HG03066 (cell line): ENCODE data around the gene ODF2.
"Not testable (repeated sequence)": the region's sequence is repeated elsewhere in the genome, so short reads cannot be mapped to it uniquely, and the experiment has no call there.

ENCODE experiments used
- ATAC-seq: cut with Tn5 transposase; IDR thresholded peaks from one replicate; pipeline ENCODE4 v1.9.1; 2021; ENCODE audit warnings: low read depth; ENCODE audit not compliant: unreplicated experiment

ODF2 gene

GRCh38 chr9:128479262-128479661, 23.5 kb downstream of the ODF2 start:
- ATAC-seq: no peak

GRCh38 chr9:128481561-128481960, 25.8 kb downstream of the ODF2 start:
- no peak for ATAC-seq

GRCh38 chr9:128482186-128482585, 26.4 kb downstream of the ODF2 start:
- no peak for ATAC-seq

GRCh38 chr9:128484686-128485413, 29.0 kb downstream of the ODF2 start:
- no peak for ATAC-seq

DNA sequence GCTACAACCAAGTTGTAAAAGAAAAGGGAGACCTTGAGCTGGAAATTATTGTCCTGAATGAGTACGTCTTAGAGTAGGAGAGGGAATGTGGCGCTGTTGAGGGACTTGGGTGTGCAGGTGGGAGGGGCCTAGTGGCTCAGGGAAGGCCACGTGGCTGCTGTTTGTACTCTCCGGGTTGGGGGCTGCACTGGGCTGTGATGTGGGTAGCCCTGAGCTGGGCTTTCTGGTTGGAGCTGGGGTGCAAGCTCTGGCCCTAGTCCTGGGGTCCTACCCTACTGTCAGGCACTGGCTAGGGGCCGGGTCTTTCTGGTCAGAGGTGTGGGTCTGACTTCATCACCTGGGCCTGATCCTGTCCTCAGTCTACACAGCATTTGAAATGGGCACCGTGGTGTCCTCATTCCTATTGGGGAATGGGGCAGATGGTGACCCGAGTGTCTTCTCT, 29.6 kb downstream of the ODF2 start:
- no peak for ATAC-seq

DNA sequence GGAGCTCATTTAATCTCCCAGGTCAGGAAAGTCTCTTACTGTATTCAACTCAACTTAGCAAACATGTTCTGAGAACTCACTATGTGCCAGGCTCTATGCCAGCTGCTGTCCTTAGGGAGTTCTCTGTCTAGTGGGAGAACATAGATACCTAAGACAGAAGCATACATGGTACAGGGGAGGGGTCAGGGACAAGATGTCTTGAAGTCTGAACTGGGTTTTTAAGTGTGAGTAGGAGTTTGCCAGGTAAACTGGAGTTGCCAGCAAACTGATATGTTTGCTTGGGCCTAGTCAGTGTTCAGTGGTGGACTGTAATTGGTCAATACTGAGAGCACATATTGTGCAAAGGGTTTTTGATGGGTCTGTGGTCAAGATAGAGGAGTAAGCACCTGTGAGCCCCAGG, 30.4 kb downstream of the ODF2 start:
- ATAC-seq: no peak

DNA sequence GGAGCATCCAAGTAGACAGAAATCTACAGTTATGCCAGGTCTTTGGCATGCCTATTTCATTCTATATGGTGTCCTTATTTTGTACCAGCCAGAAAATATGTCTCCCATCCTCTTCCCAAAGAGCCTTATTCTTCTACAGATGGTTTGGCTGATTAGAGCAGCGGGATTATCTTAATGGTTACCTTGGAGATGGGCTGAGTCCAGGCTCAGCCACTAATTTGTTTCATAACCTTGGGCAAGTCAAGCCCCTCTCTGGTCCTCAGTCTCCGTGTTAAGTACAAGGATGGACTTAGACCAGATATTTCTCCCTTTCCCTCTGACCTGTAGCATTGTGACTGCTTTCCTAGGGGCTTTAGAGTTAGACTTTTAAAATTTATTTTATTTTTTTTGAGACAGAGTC, 37.6 kb downstream of the ODF2 start:
- no peak for ATAC-seq

GRCh38 chr9:128494108-128494745, 38.4 kb downstream of the ODF2 start:
- ATAC-seq: no peak

DNA sequence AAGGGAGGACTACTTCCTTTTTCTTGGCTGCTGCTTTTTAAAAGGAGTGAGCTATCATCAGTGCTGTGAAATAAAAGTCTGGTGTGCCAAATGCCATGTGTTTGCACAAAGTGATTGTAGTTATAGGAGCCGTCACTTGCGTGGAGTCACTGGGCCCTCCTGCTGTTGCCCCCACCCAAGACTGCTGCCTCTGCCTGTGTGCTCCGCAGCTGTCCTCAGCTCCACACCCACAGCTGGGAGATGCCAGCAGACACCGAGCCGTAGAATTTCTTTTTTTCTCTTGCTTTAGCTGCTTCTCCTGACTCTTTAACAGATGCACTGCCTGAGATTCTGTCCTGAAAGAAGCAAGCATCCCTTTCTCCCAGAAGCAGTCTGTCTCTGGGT, 38.9 kb downstream of the ODF2 start:
- no peak for ATAC-seq

DNA sequence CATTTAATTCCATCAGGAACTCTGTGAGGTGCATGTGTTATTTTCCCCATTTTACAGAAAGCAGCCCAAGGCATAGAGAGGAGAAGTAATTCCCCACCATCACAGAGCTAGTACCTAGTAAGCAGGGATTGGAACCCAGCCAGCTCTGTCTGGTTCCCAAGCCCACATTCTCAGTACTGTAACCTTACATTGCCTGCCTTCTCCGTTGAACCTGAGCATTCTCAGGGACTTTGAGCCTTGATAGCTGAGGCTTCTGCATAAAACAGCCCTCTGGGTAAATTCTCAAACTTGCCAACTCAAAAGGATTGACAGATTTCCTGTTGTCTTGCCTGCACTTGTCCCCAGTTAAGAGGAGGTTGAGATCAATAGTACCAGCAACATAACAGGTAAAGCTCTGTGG, 39.5 kb downstream of the ODF2 start:
- no peak for ATAC-seq

- no peak for ATAC-seq
Observed at GRCh38 chr9:128495804-128496417, 40.1 kb downstream of the ODF2 start.

GRCh38 chr9:128497824-128498610, 42.2 kb downstream of the ODF2 start:
- ATAC-seq: no peak

DNA sequence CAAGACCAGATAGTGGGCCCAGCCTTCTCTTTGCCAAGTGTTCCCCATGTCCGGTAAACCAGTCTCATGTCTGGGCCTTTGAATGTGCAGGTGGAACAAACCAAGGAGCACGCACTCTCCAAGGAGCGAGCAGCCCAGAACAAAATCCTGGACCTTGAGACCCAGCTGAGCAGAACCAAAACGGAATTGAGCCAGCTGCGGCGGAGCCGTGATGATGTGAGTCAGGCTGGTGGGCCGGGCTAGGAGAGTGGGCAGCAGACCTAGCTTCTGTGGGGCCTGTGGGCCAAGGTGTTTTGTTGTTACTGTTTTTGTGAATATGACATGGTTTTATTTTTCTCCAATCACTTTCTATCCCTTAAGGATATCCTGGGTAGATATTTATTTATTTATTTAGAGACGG, 43.1 kb downstream of the ODF2 start:
- ATAC-seq: no peak

DNA sequence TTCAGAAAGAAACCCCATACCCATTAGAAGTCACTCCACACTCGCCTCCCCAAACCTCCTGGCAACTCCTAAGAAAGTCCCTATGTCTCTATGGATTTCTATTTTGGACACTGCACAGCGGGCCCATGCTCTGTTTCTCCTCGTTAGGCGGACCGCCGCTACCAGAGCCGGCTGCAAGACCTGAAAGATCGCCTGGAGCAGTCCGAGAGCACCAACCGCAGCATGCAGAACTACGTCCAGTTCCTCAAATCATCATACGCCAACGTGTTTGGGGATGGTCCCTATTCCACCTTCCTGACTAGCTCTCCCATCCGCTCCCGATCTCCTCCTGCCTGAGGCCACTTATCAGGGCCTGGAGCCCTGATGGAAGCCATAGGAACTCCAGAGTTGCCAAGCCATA, 44.1 kb downstream of the ODF2 start:
- no peak for ATAC-seq

GRCh38 chr9:128503415-128503825, 47.6 kb downstream of the ODF2 start:
- ATAC-seq: not testable (repeated sequence)

GRCh38 chr9:128503870-128504269, 48.1 kb downstream of the ODF2 start:
- no peak for ATAC-seq

GRCh38 chr9:128504485-128505413, 48.9 kb downstream of the ODF2 start, which contains the start of gene GLE1:
TSS of gene GLE1 (plus strand) at chr9:128504719. CDS start at chr9:128504806, 87 bp downstream.
- peak; percentile 80 for ATAC-seq

DNA sequence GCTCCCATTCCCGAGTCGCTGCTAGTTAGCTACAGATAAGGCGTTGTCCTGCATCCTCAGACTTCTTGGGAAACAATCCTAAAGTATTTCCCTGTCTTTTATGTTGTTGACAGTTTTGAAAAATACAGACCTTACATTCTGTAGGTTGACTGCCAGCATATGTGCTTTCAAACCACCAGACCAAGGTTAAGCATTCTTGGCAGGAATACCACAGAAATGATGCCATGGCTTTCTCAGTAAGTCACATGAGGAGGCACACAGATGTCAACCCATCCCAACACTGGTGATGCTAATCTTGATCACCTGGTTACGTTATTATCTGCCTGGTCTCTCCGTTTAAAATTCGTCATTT, 49.6 kb downstream of the ODF2 start:
- ATAC-seq: no peak

- not testable (repeated sequence) for ATAC-seq
Observed at GRCh38 chr9:128505906-128506305, 50.1 kb downstream of the ODF2 start.

GRCh38 chr9:128512820-128513219, 57.0 kb downstream of the ODF2 start:
- ATAC-seq: no peak
